Upper lobe of left lung (tissue), 4 donors: ENCODE results near the gene ADGRG1.

Experiments used
- CTCF ChIP-seq, 6 experiments: fragments of 450-650 bp in 4 of 6; fragments of 200-600 bp in 2 of 6; sonication (generic) in 2 of 6; IDR thresholded peaks; one replicate each; pipeline ENCODE4 v1.5.1; 2016 to 2019; ENCODE audit warnings: antibody characterized with exemption in 6 of 6
- POLR2A ChIP-seq, 4 donors: fragments of 450-650 bp; IDR thresholded peaks; one replicate each; pipeline ENCODE4 v1.5.1; 2016 to 2017; ENCODE audit warnings: antibody characterized with exemption in 4 of 4, mild to moderate bottlenecking in 2 of 4
- POLR2AphosphoS5 ChIP-seq, 2 donors: sonication (generic); formaldehyde crosslinking; IDR thresholded peaks; one replicate each; pipeline ENCODE4 v1.5.1; 2017; ENCODE audit warnings: antibody characterized with exemption in 2 of 2

- TF ChIP-seq CTCF (IDR thresholded peaks at IDR 0.05) (no peak), POLR2AphosphoS5 (IDR thresholded peaks at IDR 0.05) (no peak), POLR2A (IDR thresholded peaks at IDR 0.05) (no peak)
These were observed 4.1 kb downstream of the ADGRG1 start for GRCh38 chr16:57632568-57632967.
